B cell (primary cell): ENCODE results near the gene ATAD3C. TPM values are rescaled to one million over a fixed set of nuclear protein-coding genes. Genes with fewer than 3 reads are reported as not detected.
"Not testable (repeated sequence)": the region's sequence is repeated elsewhere in the genome, so short reads cannot be mapped to it uniquely, and the experiment has no call there.

Experiments used
- ATAC-seq: fragments of 200-7000 bp; cut with Tn5 transposase; one replicate; pipeline ENCODE4 v1.10.0; 2021; ENCODE audit warnings: low read depth, mild to moderate bottlenecking, moderate number of reproducible peaks, moderate library complexity
- CTCF ChIA-PET: fragments of 350-600 bp; sonication (Branson Sonifier 250); formaldehyde crosslinking; loops from one replicate; lab custom pipeline; 2021; ENCODE audit warnings: antibody characterized with exemption, inconsistent platforms; lab: Charles Lee
- POLR2A ChIA-PET: fragments of 350-600 bp; sonication (Branson Sonifier 250); formaldehyde crosslinking; loops from one replicate; lab custom pipeline; 2021; ENCODE audit warnings: antibody characterized with exemption; lab: Charles Lee
- DNase-seq: peaks from one replicate; pipeline ENCODE4 v3.0.0; 2013
- H2AFZ ChIP-seq: 2 replicates; pipeline ENCODE4 v1.6.1; 2012; ENCODE audit warnings: mild to moderate bottlenecking, low read depth, low read length; ENCODE audit not compliant: insufficient read depth, poor library complexity, severe bottlenecking
- H3K27ac ChIP-seq, 2 donors: 1 replicate in 1 of 2; 2 replicates in 1 of 2; pipeline ENCODE4 v1.5.1; 2012 to 2013; ENCODE audit warnings: low read length in 2 of 2, mild to moderate bottlenecking in 2 of 2, moderate library complexity in 1 of 2
- H3K27me3 ChIP-seq, 4 experiments: fragments of 200-600 bp in 1 of 4; sonication (generic) in 1 of 4; replicated peaks in 1 of 4; 1 replicate in 2 of 4; 2 replicates in 2 of 4; pipeline versions ENCODE4 v1.6.1 to v1.7.0; 2013 to 2016; ENCODE audit warnings: low read length in 3 of 4, mild to moderate bottlenecking in 2 of 4, mixed read lengths in 1 of 4, moderate library complexity in 1 of 4; ENCODE audit not compliant: insufficient read depth in 4 of 4, control insufficient read depth in 3 of 4; ENCODE audit errors: control extremely low read depth in 1 of 4
- H3K36me3 ChIP-seq, 2 experiments: replicated peaks in 1 of 2; 1 replicate in 1 of 2; 2 replicates in 1 of 2; pipeline versions ENCODE4 v1.6.1 to v1.7.1; 2013; ENCODE audit warnings: low read length in 1 of 2; ENCODE audit not compliant: insufficient read depth in 2 of 2, control insufficient read depth in 1 of 2; ENCODE audit errors: control extremely low read depth in 1 of 2, extremely low read depth in 1 of 2
- H3K4me1 ChIP-seq, 2 donors: fragments of 200-600 bp in 1 of 2; sonication (generic) in 1 of 2; 1 replicate in 1 of 2; 2 replicates in 1 of 2; pipeline versions ENCODE4 v1.5.1 to v1.6.1; 2013 to 2017; ENCODE audit warnings: low read length in 2 of 2; ENCODE audit not compliant: control insufficient read depth in 2 of 2, insufficient read depth in 2 of 2
- H3K4me2 ChIP-seq: replicated peaks from 2 replicates; pipeline ENCODE3; 2012; ENCODE audit warnings: mild to moderate bottlenecking, low read depth, low read length; ENCODE audit not compliant: poor library complexity, severe bottlenecking
- H3K4me3 ChIP-seq, 5 experiments: fragments of 200-600 bp in 1 of 5; sonication (generic) in 1 of 5; 1 replicate in 3 of 5; 2 replicates in 2 of 5; pipeline versions ENCODE4 v1.5.1 to v1.7.0; 2011 to 2016; ENCODE audit warnings: low read length in 4 of 5, mild to moderate bottlenecking in 4 of 5, low read depth in 2 of 5, control low read depth in 1 of 5, moderate library complexity in 1 of 5; ENCODE audit not compliant: insufficient read depth in 1 of 5; ENCODE audit errors: control extremely low read depth in 1 of 5, extremely low read depth in 1 of 5
- H3K79me2 ChIP-seq: fragments of 200-600 bp; sonication (generic); one replicate; pipeline ENCODE4 v1.6.0; 2016; ENCODE audit warnings: low read length; ENCODE audit not compliant: control insufficient read depth, insufficient read depth
- H3K9ac ChIP-seq: fragments of 200-600 bp; sonication (generic); 2 replicates; pipeline ENCODE4 v1.6.1; 2017; ENCODE audit warnings: mild to moderate bottlenecking, low read length, moderate library complexity
- H3K9me3 ChIP-seq, 3 donors: one replicate each; pipeline versions ENCODE4 v1.6.1 to v1.7.1; 2013; ENCODE audit warnings: low read length in 2 of 3; ENCODE audit not compliant: control insufficient read depth in 2 of 3, insufficient read depth in 1 of 3; ENCODE audit errors: control extremely low read depth in 1 of 3
- H4K20me1 ChIP-seq: 2 replicates; pipeline ENCODE4 v1.6.0; 2012; ENCODE audit warnings: mild to moderate bottlenecking, low read length; ENCODE audit not compliant: insufficient read depth, control insufficient read depth, poor library complexity, severe bottlenecking
- H3K27ac Mint-ChIP-seq: one replicate; pipeline ENCODE4 v1.8.0; 2021; ENCODE audit warnings: mixed read lengths
- H3K27me3 Mint-ChIP-seq: one replicate; pipeline ENCODE4 v1.8.0; 2021; ENCODE audit warnings: mixed read lengths
- H3K4me1 Mint-ChIP-seq: one replicate; pipeline ENCODE4 v1.8.0; 2021; ENCODE audit warnings: mixed read lengths
- H3K4me3 Mint-ChIP-seq: one replicate; pipeline ENCODE4 v1.8.0; 2021; ENCODE audit warnings: mixed read lengths
- H3K9me3 Mint-ChIP-seq: one replicate; pipeline ENCODE4 v1.8.0; 2022; ENCODE audit warnings: mixed read lengths; ENCODE audit not compliant: insufficient read depth
- CTCF ChIP-seq: fragments of 200-600 bp; IDR thresholded peaks from one replicate; pipeline ENCODE4 v1.8.0; 2022; ENCODE audit warnings: antibody characterized with exemption, mild to moderate bottlenecking
- EZH2 ChIP-seq: IDR thresholded peaks from 2 replicates; pipeline ENCODE4 v1.6.1; 2012; ENCODE audit warnings: borderline replicate concordance, low read depth, mild to moderate bottlenecking, moderate library complexity, low read length; ENCODE audit not compliant: insufficient read depth, poor library complexity, severe bottlenecking
- WGBS: methylation state at CpG from one replicate; pipeline ENCODE4 v1.1.5; 2013; ENCODE audit warnings: missing lambda C conversion rate; ENCODE audit not compliant: insufficient coverage; 5-methylcytosine and 5-hydroxymethylcytosine counted together
- intact Hi-C: fragments of 100-400 bp; cut with micrococcal nuclease; formaldehyde crosslinking; loops from one replicate; pipeline ENCODE4 v1.10.0; 2022
- polyA plus RNA-seq: library from polyadenylated mRNA; depleted of rRNA; stranded (reverse); fragments of >200 nt; gene quantifications from 2 replicates; pipeline ENCODE4 v1.2.3, GENCODE V29; 2012
- total RNA-seq, 2 donors: library from RNA; stranded (reverse); fragments of 120-200 nt in 1 of 2; gene quantifications; 1 replicate in 1 of 2; 2 replicates in 1 of 2; pipeline versions ENCODE4 v1.2.3 to v1.2.4, GENCODE V29; 2013 to 2022

ATAD3C gene
- total and polyA plus RNA-seq, 2 donors (not counting 1 experiment from before 2014, with no cell fraction given): 0.20 to 1.1 TPM

GRCh38 chr1:1455366-1455884 lies 5.9 kb downstream of the ATAD3C start:
- ATAC-seq (no peak), DNase-seq (no peak)
- ChIA-PET CTCF (no interaction called here), POLR2A (no interaction called here)
- Mint-ChIP-seq H3K4me1 (no peaks in the 10 kb centered on the region), H3K4me3 (no peak overlapping the region), H3K27me3 (no peaks in the 10 kb centered on the region), H3K27ac (no peak overlapping the region), H3K9me3 (no peaks in the 10 kb centered on the region)
- H3K9me3 ChIP-seq: no peaks in the 10 kb centered on the region
- H2AFZ ChIP-seq: no peak overlapping the region
- no peaks in the 10 kb centered on the region for H3K79me2 ChIP-seq
- H3K36me3 ChIP-seq: no peaks in the 10 kb centered on the region
- no peak overlapping the region for H3K4me2 ChIP-seq
- no peak overlapping the region for H3K27ac ChIP-seq
- intact Hi-C loops: no loop called here
- no peak overlapping the region for H3K9ac ChIP-seq
- no peak for TF ChIP-seq CTCF
- no peak for TF ChIP-seq EZH2
- 93% methylated on average over 25 of the region's 30 CpGs for WGBS
- peaks cover 0 to 4% (median 0%) of the 10 kb centered on the region in 4 experiments for H3K27me3 ChIP-seq
- H4K20me1 ChIP-seq: no peaks in the 10 kb centered on the region
- H3K4me3 ChIP-seq: no peak overlapping the region
- H3K4me1 ChIP-seq: no peaks in the 10 kb centered on the region

GRCh38 chr1:1455934-1456333 lies 6.4 kb downstream of the ATAD3C start:
- H2AFZ ChIP-seq, H3K27ac Mint-ChIP-seq, H3K4me3 Mint-ChIP-seq, H3K27ac ChIP-seq, H3K9ac ChIP-seq, H3K36me3 ChIP-seq, H3K4me1 Mint-ChIP-seq, H3K27me3 ChIP-seq, H3K9me3 Mint-ChIP-seq, H3K4me3 ChIP-seq, intact Hi-C loops, H4K20me1 ChIP-seq, POLR2A ChIA-PET, H3K79me2 ChIP-seq, CTCF ChIA-PET, H3K27me3 Mint-ChIP-seq, H3K9me3 ChIP-seq, H3K4me1 ChIP-seq, ATAC-seq, DNase-seq, H3K4me2 ChIP-seq: not testable (repeated sequence)
- WGBS: no CpG with 5 or more reads among the region's 15 CpGs

GRCh38 chr1:1456683-1457255 lies 7.3 kb downstream of the ATAD3C start:
- H3K9ac ChIP-seq, H3K27ac Mint-ChIP-seq, CTCF ChIA-PET, H3K27me3 Mint-ChIP-seq, DNase-seq, H3K4me3 Mint-ChIP-seq, H3K9me3 Mint-ChIP-seq, POLR2A ChIA-PET, intact Hi-C loops, H3K9me3 ChIP-seq, H3K27ac ChIP-seq, H3K4me2 ChIP-seq, H3K36me3 ChIP-seq, H3K79me2 ChIP-seq, H2AFZ ChIP-seq, H4K20me1 ChIP-seq, ATAC-seq, H3K4me3 ChIP-seq, H3K4me1 Mint-ChIP-seq, H3K4me1 ChIP-seq: not testable (repeated sequence)
- WGBS: 80% methylated on average over 13 of the region's 22 CpGs
- H3K27me3 ChIP-seq: peaks cover 0 to 12% (median 0%) of the 10 kb centered on the region in 4 experiments
